ENCODE data around the gene CYP27A1. TPM values are rescaled to one million over a fixed set of nuclear protein-coding genes. Genes with fewer than 3 reads are reported as not detected.

CYP27A1 gene
- total RNA-seq, 2 donors from 2014 or later = 32.8 to 53.7 TPM

GRCh38 chr2:218748741-218749441 lies 33.1 kb upstream of the CYP27A1 start:
- WGBS, 2 experiments (ENCODE audit: insufficient coverage in 1 of 2, insufficient read length in 1 of 2) = 89 to 96% methylated on average over 4 to 8 of the region's 8 CpGs
- Histone ChIP-seq H3K9me3 (ENCODE audit: control insufficient read depth, low read length) (no peaks in the 10 kb centered on the region), H3K36me3 (ENCODE audit: control insufficient read depth, insufficient read depth, low read length) (peaks cover 92% of the 10 kb centered on the region), H3K9ac (ENCODE audit: extremely low read depth, low read length, poor library complexity, severe bottlenecking) (no peak overlapping the region), H3K4me1 (ENCODE audit: control insufficient read depth, insufficient read depth, low read length) (no peaks in the 10 kb centered on the region), H3K27me3 (ENCODE audit: control insufficient read depth, insufficient read depth, low read length, poor library complexity, severe bottlenecking) (no peaks in the 10 kb centered on the region), H3K4me3 (ENCODE audit: low read length) (no peak overlapping the region), H3K27ac (ENCODE audit: low read depth, low read length) (no peak overlapping the region)
- H3K9me3 Mint-ChIP-seq = no peaks in the 10 kb centered on the region
- no peaks in the 10 kb centered on the region for H3K27me3 Mint-ChIP-seq (ENCODE audit: insufficient read depth)
- TF ChIP-seq CTCF (conservative IDR thresholded peaks at IDR 0.05) = no peak
- H3K27ac Mint-ChIP-seq = no peak overlapping the region
- H3K4me1 Mint-ChIP-seq = no peaks in the 10 kb centered on the region
- H3K36me3 Mint-ChIP-seq (ENCODE audit: low read depth) = peaks cover 82% of the 10 kb centered on the region
- H3K4me3 Mint-ChIP-seq = no peak overlapping the region
- no peak for DNase-seq

- whole genome bisulfite sequencing, 2 experiments (ENCODE audit: insufficient coverage in 1 of 2, insufficient read length in 1 of 2) = 87 to 95% methylated on average over 3 of the region's 3 CpGs
- Mint-ChIP-seq H3K4me1 (no peaks in the 10 kb centered on the region), H3K4me3 (no peak overlapping the region), H3K27ac (no peak overlapping the region), H3K36me3 (ENCODE audit: low read depth) (peaks cover 68% of the 10 kb centered on the region), H3K27me3 (ENCODE audit: insufficient read depth) (no peaks in the 10 kb centered on the region), H3K9me3 (no peaks in the 10 kb centered on the region)
- H3K27ac ChIP-seq (ENCODE audit: low read depth, low read length) = no peak overlapping the region
- H3K36me3 ChIP-seq (ENCODE audit: control insufficient read depth, insufficient read depth, low read length) = peaks cover 77% of the 10 kb centered on the region
- no peaks in the 10 kb centered on the region for H3K9me3 ChIP-seq (ENCODE audit: control insufficient read depth, low read length)
- no peaks in the 10 kb centered on the region for H3K4me1 ChIP-seq (ENCODE audit: control insufficient read depth, insufficient read depth, low read length)
- H3K9ac ChIP-seq (ENCODE audit: extremely low read depth, low read length, poor library complexity, severe bottlenecking) = no peak overlapping the region
- DNase-seq = peak; percentile 18
- no peaks in the 10 kb centered on the region for H3K27me3 ChIP-seq (ENCODE audit: control insufficient read depth, insufficient read depth, low read length, poor library complexity, severe bottlenecking)
- TF ChIP-seq CTCF (conservative IDR thresholded peaks at IDR 0.05) = no peak
- no peak overlapping the region for H3K4me3 ChIP-seq (ENCODE audit: low read length)
Observed at GRCh38 chr2:218754201-218754600, 27.7 kb upstream of the CYP27A1 start.

DNA sequence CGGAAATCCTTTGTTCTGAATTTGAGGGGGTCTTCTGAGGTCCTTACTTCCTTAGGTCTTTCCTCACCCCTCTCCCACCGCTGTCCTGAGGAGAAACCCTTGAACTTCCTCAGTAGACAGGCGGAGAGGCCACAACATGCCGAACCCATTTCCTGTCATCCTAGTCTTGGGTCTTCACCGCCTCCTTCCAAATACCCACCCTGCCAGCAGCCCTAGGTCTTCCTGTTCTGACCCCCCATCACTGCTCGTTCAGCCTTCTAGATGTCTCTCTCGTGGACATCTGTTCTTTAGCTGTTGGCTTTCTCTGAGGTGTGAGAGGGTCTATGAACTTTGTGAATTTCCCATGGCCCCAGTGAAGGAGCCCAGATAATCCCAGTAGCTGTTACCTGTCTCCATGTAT lies 27.2 kb upstream of the CYP27A1 start:
- Mint-ChIP-seq H3K4me3 (no peak overlapping the region), H3K27me3 (ENCODE audit: insufficient read depth) (no peaks in the 10 kb centered on the region), H3K4me1 (no peaks in the 10 kb centered on the region), H3K36me3 (ENCODE audit: low read depth) (peaks cover 68% of the 10 kb centered on the region), H3K27ac (no peak overlapping the region), H3K9me3 (no peaks in the 10 kb centered on the region)
- H3K9me3 ChIP-seq (ENCODE audit: control insufficient read depth, low read length) = no peaks in the 10 kb centered on the region
- 96 to 100% methylated on average over 4 to 7 of the region's 7 CpGs for WGBS, 2 experiments (ENCODE audit: insufficient coverage in 1 of 2, insufficient read length in 1 of 2)
- peaks cover 72% of the 10 kb centered on the region for H3K36me3 ChIP-seq (ENCODE audit: control insufficient read depth, insufficient read depth, low read length)
- H3K4me3 ChIP-seq (ENCODE audit: low read length) = no peak overlapping the region
- H3K9ac ChIP-seq (ENCODE audit: extremely low read depth, low read length, poor library complexity, severe bottlenecking) = no peak overlapping the region
- TF ChIP-seq CTCF (conservative IDR thresholded peaks at IDR 0.05) = no peak
- H3K4me1 ChIP-seq (ENCODE audit: control insufficient read depth, insufficient read depth, low read length) = no peaks in the 10 kb centered on the region
- no peak overlapping the region for H3K27ac ChIP-seq (ENCODE audit: low read depth, low read length)
- H3K27me3 ChIP-seq (ENCODE audit: control insufficient read depth, insufficient read depth, low read length, poor library complexity, severe bottlenecking) = no peaks in the 10 kb centered on the region
- peak; percentile 10 for DNase-seq
